ENCODE results near the gene IL2RG.

IL2RG gene

GRCh38 chrX:71060127-71060526, 51.2 kb downstream of the IL2RG start:
- no peak for TF ChIP-seq CTCF (conservative IDR thresholded peaks at IDR 0.05; ENCODE audit: low read depth, low read length)
- H3K4me3 ChIP-seq (ENCODE audit: low read depth, low read length), result no peak overlapping the region
- no peak for DNase-seq (ENCODE audit: low read depth)

GRCh38 chrX:71057848-71058530, 53.4 kb downstream of the IL2RG start:
- no peak for TF ChIP-seq CTCF (conservative IDR thresholded peaks at IDR 0.05; ENCODE audit: low read depth, low read length)
- no peak for DNase-seq (ENCODE audit: low read depth)
- no peak overlapping the region for H3K4me3 ChIP-seq (ENCODE audit: low read depth, low read length)
